Caco-2 (cell line): ENCODE measurements around the gene ANKDD1B. TPM values are rescaled to one million over a fixed set of nuclear protein-coding genes. Genes with fewer than 3 reads are reported as not detected.

ENCODE experiments used
- BruUV-seq: library from RNA; stranded (reverse); fragments of 400-500 nt; replicated peaks from 2 replicates; lab custom pipeline; 2021; lab: Mats Ljungman, UMichigan
- CTCF ChIA-PET: fragments of 300-600 bp; sonication (Branson Sonifier 250); formaldehyde crosslinking; loops from one replicate; lab custom pipeline; 2022; ENCODE audit warnings: antibody characterized with exemption; lab: Charles Lee
- POLR2A ChIA-PET: fragments of 300-600 bp; sonication (Branson Sonifier 250); formaldehyde crosslinking; loops from one replicate; lab custom pipeline; 2022; ENCODE audit warnings: antibody characterized with exemption; lab: Charles Lee
- DNase-seq, 2 experiments: peaks; one replicate each; pipeline versions ENCODE4 v3.0.0 to v3.0.0-alpha.2; 2020 to 2022
- H3K27me3 ChIP-seq: replicated peaks from 2 replicates; pipeline ENCODE4 v1.6.0; 2011; ENCODE audit warnings: low read length; ENCODE audit not compliant: control insufficient read depth, insufficient read depth
- H3K36me3 ChIP-seq: 2 replicates; pipeline ENCODE4 v1.5.1; 2011; ENCODE audit warnings: low read length; ENCODE audit not compliant: control insufficient read depth, insufficient read depth
- H3K4me1 ChIP-seq: fragments of 250-450 bp; sonication (Bioruptor Pico); 2 replicates; pipeline ENCODE4 v1.5.1; 2020; ENCODE audit warnings: mild to moderate bottlenecking
- H3K4me3 ChIP-seq: 2 replicates; pipeline ENCODE4 v1.5.1; 2011; ENCODE audit warnings: low read depth, mild to moderate bottlenecking, control low read depth, low read length
- H3K9me3 ChIP-seq: fragments of 250-450 bp; sonication (Bioruptor Pico); 2 replicates; pipeline ENCODE4 v1.5.1; 2020; ENCODE audit warnings: mild to moderate bottlenecking, moderate library complexity
- H3K27ac Mint-ChIP-seq: one replicate; pipeline ENCODE4 v1.8.0; 2022; ENCODE audit warnings: mixed read lengths; ENCODE audit not compliant: unreplicated experiment
- H3K27me3 Mint-ChIP-seq: one replicate; pipeline ENCODE4 v1.8.0; 2022; ENCODE audit warnings: mixed read lengths; ENCODE audit not compliant: insufficient read depth, unreplicated experiment
- H3K36me3 Mint-ChIP-seq: one replicate; pipeline ENCODE4 v1.8.0; 2022; ENCODE audit warnings: mild to moderate bottlenecking, mixed read lengths; ENCODE audit not compliant: insufficient read depth, unreplicated experiment
- H3K4me1 Mint-ChIP-seq: one replicate; pipeline ENCODE4 v1.8.0; 2022; ENCODE audit warnings: low read depth, mixed read lengths; ENCODE audit not compliant: unreplicated experiment
- H3K4me3 Mint-ChIP-seq: one replicate; pipeline ENCODE4 v1.8.0; 2022; ENCODE audit warnings: mild to moderate bottlenecking, moderate library complexity, mixed read lengths; ENCODE audit not compliant: unreplicated experiment
- H3K9me3 Mint-ChIP-seq: one replicate; pipeline ENCODE4 v1.8.0; 2022; ENCODE audit warnings: mixed read lengths; ENCODE audit not compliant: unreplicated experiment
- intact Hi-C: fragments of 100-400 bp; cut with micrococcal nuclease; formaldehyde crosslinking; loops from one replicate; pipeline ENCODE4 v1.10.0; 2022; ENCODE audit not compliant: unreplicated experiment
- total RNA-seq: library from RNA; stranded (reverse); gene quantifications from 2 replicates; pipeline ENCODE4 v1.2.3, GENCODE V29; 2022
- TF ChIP-seq, protein P1 (sequence below), 2 experiments: fragments of 200-600 bp in 1 of 2; IDR thresholded peaks; 1 replicate in 1 of 2; 2 replicates in 1 of 2; pipeline versions ENCODE4 v1.5.1 to v1.8.0; 2011 to 2022; ENCODE audit warnings: antibody characterized with exemption in 1 of 2, control low read depth in 1 of 2, inconsistent platforms in 1 of 2, low read depth in 1 of 2, low read length in 1 of 2, mild to moderate bottlenecking in 1 of 2, moderate library complexity in 1 of 2; ENCODE audit not compliant: insufficient read depth in 1 of 2, severe bottlenecking in 1 of 2, unreplicated experiment in 1 of 2

ANKDD1B gene
- total RNA-seq, 1 experiment from 2014 or later: 0.88 TPM

DNA sequence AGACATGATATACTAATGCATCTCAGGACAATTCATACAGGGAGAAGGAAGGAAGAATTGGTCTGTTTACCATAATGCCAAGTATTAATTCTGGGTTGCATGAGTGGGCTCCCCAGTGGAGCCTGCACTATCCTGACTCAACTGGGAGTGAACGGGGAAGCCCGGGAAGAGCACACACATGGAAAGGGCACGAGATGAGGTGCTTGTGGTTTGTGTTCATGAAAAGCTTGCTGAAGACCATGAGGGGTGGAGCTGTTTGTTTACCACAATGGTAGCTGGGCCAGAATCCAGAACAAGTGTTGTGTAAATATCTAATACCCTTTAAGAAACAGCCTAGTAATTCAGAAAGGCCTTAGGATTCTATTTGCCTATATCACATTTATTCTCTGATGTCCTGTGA lies 61.4 kb downstream of the ANKDD1B start:
- POLR2A ChIA-PET: no interaction called here

DNA sequence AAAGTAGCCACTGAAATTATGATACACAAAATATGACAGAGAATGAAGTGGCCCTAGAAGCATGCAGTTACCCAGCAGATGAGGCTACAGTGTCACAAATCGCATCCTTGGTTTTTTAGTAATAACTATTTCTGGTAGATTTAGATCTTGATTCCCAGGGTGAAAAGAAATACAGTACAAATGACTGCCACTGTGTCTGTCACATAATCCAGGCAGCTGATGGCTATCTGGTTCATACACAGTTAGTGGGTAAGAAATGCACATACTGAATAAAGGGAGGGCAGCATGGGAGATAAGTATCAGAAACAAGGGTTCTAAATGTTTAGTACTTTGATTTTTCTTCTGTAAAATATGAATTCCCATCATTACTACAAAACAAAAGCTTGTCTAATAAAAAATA lies 64.5 kb downstream of the ANKDD1B start:
- no peaks in the 10 kb centered on the region for H3K4me1 Mint-ChIP-seq
- no peaks in the 10 kb centered on the region for H3K27me3 Mint-ChIP-seq
- TF ChIP-seq, protein P1, sequence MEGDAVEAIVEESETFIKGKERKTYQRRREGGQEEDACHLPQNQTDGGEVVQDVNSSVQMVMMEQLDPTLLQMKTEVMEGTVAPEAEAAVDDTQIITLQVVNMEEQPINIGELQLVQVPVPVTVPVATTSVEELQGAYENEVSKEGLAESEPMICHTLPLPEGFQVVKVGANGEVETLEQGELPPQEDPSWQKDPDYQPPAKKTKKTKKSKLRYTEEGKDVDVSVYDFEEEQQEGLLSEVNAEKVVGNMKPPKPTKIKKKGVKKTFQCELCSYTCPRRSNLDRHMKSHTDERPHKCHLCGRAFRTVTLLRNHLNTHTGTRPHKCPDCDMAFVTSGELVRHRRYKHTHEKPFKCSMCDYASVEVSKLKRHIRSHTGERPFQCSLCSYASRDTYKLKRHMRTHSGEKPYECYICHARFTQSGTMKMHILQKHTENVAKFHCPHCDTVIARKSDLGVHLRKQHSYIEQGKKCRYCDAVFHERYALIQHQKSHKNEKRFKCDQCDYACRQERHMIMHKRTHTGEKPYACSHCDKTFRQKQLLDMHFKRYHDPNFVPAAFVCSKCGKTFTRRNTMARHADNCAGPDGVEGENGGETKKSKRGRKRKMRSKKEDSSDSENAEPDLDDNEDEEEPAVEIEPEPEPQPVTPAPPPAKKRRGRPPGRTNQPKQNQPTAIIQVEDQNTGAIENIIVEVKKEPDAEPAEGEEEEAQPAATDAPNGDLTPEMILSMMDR (IDR thresholded peaks at IDR 0.05; ENCODE audit: insufficient read depth in 1 of 2, low read depth in 1 of 2, low read length in 1 of 2, severe bottlenecking in 1 of 2, unreplicated experiment in 1 of 2): no peak
- no peaks in the 10 kb centered on the region for H3K36me3 Mint-ChIP-seq
- no peak overlapping the region for H3K4me3 Mint-ChIP-seq
- intact Hi-C loops: no loop called here
- ChIA-PET POLR2A (no interaction called here), CTCF (no interaction called here)
- Histone ChIP-seq H3K36me3 (no peaks in the 10 kb centered on the region; the same call in 1 of the 2 replicates), H3K4me3 (no peak overlapping the region), H3K27me3 (no peaks in the 10 kb centered on the region), H3K9me3 (no peaks in the 10 kb centered on the region), H3K4me1 (peaks cover under 1% of the 10 kb centered on the region; the same call in 1 of the 2 replicates)
- no peak overlapping the region for H3K27ac Mint-ChIP-seq
- no peaks in the 10 kb centered on the region for H3K9me3 Mint-ChIP-seq
- BruUV-seq: no TSS peak
- no peak for DNase-seq

More for the DNA sequence above, 61.4 kb downstream of the ANKDD1B start:
- H3K27me3 Mint-ChIP-seq: no peaks in the 10 kb centered on the region
- no peaks in the 10 kb centered on the region for H3K9me3 Mint-ChIP-seq
- DNase-seq: no peak
- TF ChIP-seq, protein P1 (IDR thresholded peaks at IDR 0.05; ENCODE audit: insufficient read depth in 1 of 2, low read depth in 1 of 2, low read length in 1 of 2, severe bottlenecking in 1 of 2, unreplicated experiment in 1 of 2): no peak
- H3K4me3 Mint-ChIP-seq: no peak overlapping the region
- H3K4me1 Mint-ChIP-seq: peaks cover 14% of the 10 kb centered on the region
- no peaks in the 10 kb centered on the region for H3K27me3 ChIP-seq
- CTCF ChIA-PET: no interaction called here
- H3K4me1 ChIP-seq: peaks cover 9% of the 10 kb centered on the region; the same call in 1 of the 2 replicates
- no peak overlapping the region for H3K4me3 ChIP-seq
- H3K36me3 Mint-ChIP-seq: no peaks in the 10 kb centered on the region
- H3K9me3 ChIP-seq: no peaks in the 10 kb centered on the region
- no peak overlapping the region for H3K27ac Mint-ChIP-seq
- intact Hi-C loops: no loop called here
- BruUV-seq: no TSS peak
- H3K36me3 ChIP-seq: no peaks in the 10 kb centered on the region; the same call in 1 of the 2 replicates

DNA sequence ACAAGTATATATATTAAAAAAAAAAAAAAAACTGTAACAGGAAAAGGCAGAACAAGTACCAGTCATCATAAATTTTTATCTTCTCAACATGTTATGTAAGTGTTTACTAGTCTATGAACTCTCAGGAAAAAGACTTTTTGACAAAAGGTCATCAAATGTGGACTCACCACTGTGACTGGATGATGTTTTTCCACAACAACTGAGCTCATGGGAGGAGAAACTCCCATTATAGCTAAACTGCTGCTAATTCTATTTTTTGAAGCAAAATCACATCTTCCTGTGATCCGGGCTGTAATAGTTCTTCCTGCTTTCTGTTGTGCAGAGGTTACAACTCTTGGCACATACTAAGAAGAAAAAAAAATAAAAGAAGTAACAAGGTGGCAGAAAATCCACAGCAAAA lies 66.4 kb downstream of the ANKDD1B start:
- H3K9me3 Mint-ChIP-seq: no peaks in the 10 kb centered on the region
- ChIA-PET POLR2A (no interaction called here), CTCF (no interaction called here)
- TF ChIP-seq, protein P1 (IDR thresholded peaks at IDR 0.05; ENCODE audit: insufficient read depth in 1 of 2, low read depth in 1 of 2, low read length in 1 of 2, severe bottlenecking in 1 of 2, unreplicated experiment in 1 of 2): no peak
- H3K36me3 ChIP-seq: no peaks in the 10 kb centered on the region; the same call in 1 of the 2 replicates
- H3K4me1 Mint-ChIP-seq: no peaks in the 10 kb centered on the region
- no peaks in the 10 kb centered on the region for H3K27me3 Mint-ChIP-seq
- no TSS peak for BruUV-seq
- no peak overlapping the region for H3K4me3 Mint-ChIP-seq
- no peak overlapping the region for H3K4me3 ChIP-seq
- no peaks in the 10 kb centered on the region for H3K9me3 ChIP-seq
- DNase-seq: no peak
- no peak overlapping the region for H3K27ac Mint-ChIP-seq
- no peaks in the 10 kb centered on the region for H3K27me3 ChIP-seq
- peaks cover 5% of the 10 kb centered on the region; the same call in 1 of the 2 replicates for H3K4me1 ChIP-seq
- H3K36me3 Mint-ChIP-seq: no peaks in the 10 kb centered on the region
- intact Hi-C loops: no loop called here
